ENCODE data around the gene CFAP97D2. TPM values are rescaled to one million over a fixed set of nuclear protein-coding genes. Genes with fewer than 3 reads are reported as not detected.
"Not testable (repeated sequence)": the region's sequence is repeated elsewhere in the genome, so short reads cannot be mapped to it uniquely, and the experiment has no call there.

Gene CFAP97D2
- total RNA-seq, 3 donors from 2014 or later, result not detected

DNA sequence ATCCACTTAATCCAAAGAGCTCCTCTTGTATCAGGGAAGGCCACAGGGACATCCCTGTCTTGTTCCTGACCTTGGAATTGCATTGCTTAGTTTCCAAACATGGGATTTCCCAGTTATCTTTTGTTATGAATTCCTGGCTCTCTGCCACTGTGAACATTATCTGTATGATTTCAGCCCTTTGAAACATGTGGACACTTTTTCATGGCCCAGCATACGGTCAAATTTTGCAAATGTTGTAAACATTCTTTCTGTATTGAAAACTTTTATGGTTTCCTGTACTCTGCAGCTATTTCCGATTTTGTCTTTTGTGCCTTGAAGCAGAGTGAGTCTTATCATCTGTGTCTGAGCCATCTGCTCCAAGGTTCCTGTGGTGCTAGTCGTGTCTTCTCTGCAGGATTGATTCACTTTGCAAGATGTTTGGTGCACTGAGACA lies 4.5 kb upstream of the CFAP97D2 start:
- intact Hi-C loops (cut with DNase I, micrococcal nuclease), result no loop called here
- H3K4me3 ChIP-seq, result no peak overlapping the region
- H3K4me1 ChIP-seq (ENCODE audit: low read depth), result no peaks in the 10 kb centered on the region
- H3K9me3 ChIP-seq, result peaks cover 13% of the 10 kb centered on the region
- DNase-seq (no peak), ATAC-seq (no peak)
- H3K36me3 ChIP-seq (ENCODE audit: low read depth), result no peaks in the 10 kb centered on the region
- no peak for TF ChIP-seq CTCF (IDR thresholded peaks at IDR 0.05)

DNA sequence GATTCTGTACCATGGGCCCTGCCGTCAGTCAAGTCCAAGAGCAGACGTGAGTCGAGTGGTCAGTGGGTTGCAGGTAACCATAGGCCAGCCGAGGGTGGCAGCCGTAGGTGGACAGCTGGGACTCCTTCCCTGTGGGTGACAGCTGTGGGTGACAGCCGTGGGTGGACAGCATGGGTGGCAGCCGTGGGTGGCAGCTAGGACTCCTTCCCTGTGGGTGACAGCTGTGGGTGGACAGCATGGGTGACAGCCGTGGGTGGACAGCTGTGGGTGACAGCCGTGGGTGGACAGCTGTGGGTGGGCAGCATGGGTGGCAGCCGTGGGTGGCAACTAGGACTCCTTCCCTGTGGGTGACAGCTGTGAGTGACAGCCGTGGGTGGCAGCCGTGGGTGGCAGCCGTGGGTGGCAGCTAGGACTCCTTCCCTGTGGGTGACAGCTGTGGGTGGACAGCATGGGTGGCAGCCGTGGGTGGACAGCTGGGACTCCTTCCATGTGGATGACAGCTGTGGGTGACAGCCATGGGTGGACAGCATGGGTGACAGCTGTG lies 2.6 kb upstream of the CFAP97D2 start:
- ATAC-seq; H3K4me3 ChIP-seq; H3K4me1 ChIP-seq (ENCODE audit: low read depth); intact Hi-C loops (cut with DNase I, micrococcal nuclease); DNase-seq; H3K36me3 ChIP-seq (ENCODE audit: low read depth): not testable (repeated sequence)
- H3K9me3 ChIP-seq, result peaks cover 13% of the 10 kb centered on the region

- Histone ChIP-seq H3K4me1 (ENCODE audit: low read depth) (no peaks in the 10 kb centered on the region), H3K36me3 (ENCODE audit: low read depth) (no peaks in the 10 kb centered on the region), H3K9me3 (peaks cover 10% of the 10 kb centered on the region), H3K4me3 (no peak overlapping the region)
- intact Hi-C loops (cut with DNase I, micrococcal nuclease), result no loop called here
- no peak for DNase-seq
- peak; percentile 10 for ATAC-seq
- TF ChIP-seq CTCF (IDR thresholded peaks at IDR 0.05), result no peak
Measured at GRCh38 chr13:114177245-114178010, 1.6 kb upstream of the CFAP97D2 start.

GRCh38 chr13:114185182-114185971 lies 6.3 kb downstream of the CFAP97D2 start:
- H3K4me3 ChIP-seq, result no peak overlapping the region
- intact Hi-C loops (cut with DNase I, micrococcal nuclease), result no loop called here
- no peaks in the 10 kb centered on the region for H3K4me1 ChIP-seq (ENCODE audit: low read depth)
- TF ChIP-seq CTCF (IDR thresholded peaks at IDR 0.05), result no peak
- ATAC-seq (no peak), DNase-seq (no peak)
- H3K9me3 ChIP-seq, result no peaks in the 10 kb centered on the region
- H3K36me3 ChIP-seq (ENCODE audit: low read depth), result no peaks in the 10 kb centered on the region

DNA sequence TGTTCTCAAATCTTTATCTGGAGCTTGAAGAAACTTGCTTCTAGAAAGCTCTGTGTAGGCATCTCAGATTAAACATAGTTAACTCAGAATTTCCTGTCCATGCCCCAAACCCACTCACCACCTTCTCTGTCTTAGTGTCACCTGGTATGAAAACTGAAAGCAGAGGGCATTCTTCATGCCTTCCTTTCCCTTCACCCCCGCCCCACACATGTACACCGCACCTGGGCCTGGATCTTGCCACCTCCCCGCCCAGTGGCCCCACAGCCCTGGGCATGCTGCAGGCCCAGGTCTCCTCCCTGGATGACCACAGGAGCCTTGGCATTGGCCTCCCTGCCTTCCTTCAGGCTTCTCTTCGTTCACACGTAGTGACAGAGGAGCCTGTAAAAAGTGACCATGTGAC lies 15.8 kb downstream of the CFAP97D2 start:
- H3K4me3 ChIP-seq, result no peak overlapping the region
- H3K4me1 ChIP-seq (ENCODE audit: low read depth), result no peaks in the 10 kb centered on the region
- intact Hi-C loops (cut with DNase I, micrococcal nuclease), result no loop called here
- ATAC-seq (no peak), DNase-seq (no peak)
- TF ChIP-seq CTCF (IDR thresholded peaks at IDR 0.05), result no peak
- no peaks in the 10 kb centered on the region for H3K9me3 ChIP-seq
- H3K36me3 ChIP-seq (ENCODE audit: low read depth), result no peaks in the 10 kb centered on the region

DNA sequence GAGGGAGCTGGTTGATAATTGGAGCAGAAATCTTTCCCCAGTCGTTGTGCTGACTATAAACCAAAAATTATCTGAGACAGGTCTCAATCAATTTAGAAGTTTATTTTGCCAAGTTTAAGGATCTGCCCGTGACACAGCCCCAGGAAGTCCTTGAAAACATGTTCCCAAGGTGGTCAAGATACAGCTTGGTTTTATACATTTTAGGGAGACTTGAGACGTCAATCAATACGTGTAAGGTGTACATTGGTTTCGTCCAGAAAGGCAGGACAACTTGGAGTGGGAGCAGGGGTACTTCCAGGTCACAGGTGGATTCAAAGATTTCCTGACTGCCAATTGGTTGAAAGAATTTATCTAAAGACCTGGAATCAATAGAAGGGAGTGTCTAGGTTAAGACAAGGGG lies 17.6 kb downstream of the CFAP97D2 start:
- ATAC-seq, result no peak

More for the DNA sequence above, 17.6 kb downstream of the CFAP97D2 start:
- H3K4me3 ChIP-seq, result no peak overlapping the region
- TF ChIP-seq CTCF (IDR thresholded peaks at IDR 0.05), result no peak
- H3K9me3 ChIP-seq, result no peaks in the 10 kb centered on the region
- DNase-seq, result no peak
- intact Hi-C loops (cut with DNase I, micrococcal nuclease), result no loop called here
- no peaks in the 10 kb centered on the region for H3K36me3 ChIP-seq (ENCODE audit: low read depth)
- H3K4me1 ChIP-seq (ENCODE audit: low read depth), result no peaks in the 10 kb centered on the region

Data from mucosa of descending colon (tissue), 3 donors.